Prostate gland (tissue), 2 donors: ENCODE measurements around the gene SLC12A8.

Experiments used
- CTCF ChIP-seq, 4 experiments: fragments of 200-600 bp in 2 of 4; fragments of 450-650 bp in 2 of 4; sonication (generic) in 2 of 4; IDR thresholded peaks; 1 replicate in 3 of 4; 2 replicates in 1 of 4; pipeline ENCODE4 v1.5.1; 2016 to 2019; ENCODE audit warnings: antibody characterized with exemption in 4 of 4, mild to moderate bottlenecking in 2 of 4, moderate library complexity in 2 of 4
- POLR2A ChIP-seq: fragments of 450-650 bp; IDR thresholded peaks from one replicate; pipeline ENCODE4 v1.6.1; 2016; ENCODE audit warnings: antibody characterized with exemption, mild to moderate bottlenecking
- POLR2AphosphoS5 ChIP-seq: sonication (generic); formaldehyde crosslinking; IDR thresholded peaks from one replicate; pipeline ENCODE4 v1.6.1; 2017; ENCODE audit warnings: antibody characterized with exemption

GRCh38 chr3:125250973-125251372, 38.4 kb upstream of the SLC12A8 start:
- TF ChIP-seq POLR2A: no peak
- TF ChIP-seq CTCF (IDR thresholded peaks at IDR 0.05): no peak
- no peak for TF ChIP-seq POLR2AphosphoS5
